H9 (cell line): Measurements from ENCODE around the gene PPP1R16B. TPM values are rescaled to one million over a fixed set of nuclear protein-coding genes. Genes with fewer than 3 reads are reported as not detected.
A peak's percentile ranks its signal among the peaks of the same experiment; 100 is the strongest.
"Not testable (repeated sequence)": the region's sequence is repeated elsewhere in the genome, so short reads cannot be mapped to it uniquely, and the experiment has no call there.

Experiments
- DNase-seq: peaks from one replicate; pipeline ENCODE4 v3.0.0-alpha.2; 2017
- H2AFZ ChIP-seq: one replicate; pipeline ENCODE4 v1.6.1; 2013; ENCODE audit warnings: mild to moderate bottlenecking, low read length, control low read depth, moderate library complexity
- H2AK5ac ChIP-seq: 2 replicates; pipeline ENCODE4 v1.6.1; 2013; ENCODE audit warnings: low read length, control low read depth, mixed read lengths; ENCODE audit not compliant: insufficient read length
- H2BK120ac ChIP-seq: one replicate; pipeline ENCODE4 v1.6.1; 2013; ENCODE audit warnings: low read depth, mild to moderate bottlenecking, low read length, control low read depth, inconsistent platforms; ENCODE audit not compliant: poor library complexity, severe bottlenecking
- H2BK12ac ChIP-seq: 2 replicates; pipeline ENCODE4 v1.6.1; 2013; ENCODE audit warnings: low read length, control low read depth, mixed read lengths, low read depth; ENCODE audit not compliant: insufficient read length
- H2BK15ac ChIP-seq: 2 replicates; pipeline ENCODE4 v1.6.1; 2013; ENCODE audit warnings: low read depth, low read length, control low read depth
- H2BK20ac ChIP-seq: one replicate; pipeline ENCODE4 v1.6.1; 2013; ENCODE audit warnings: low read depth, mild to moderate bottlenecking, low read length, control low read depth, inconsistent platforms; ENCODE audit not compliant: poor library complexity, severe bottlenecking
- H2BK5ac ChIP-seq: 2 replicates; pipeline ENCODE4 v1.6.1; 2013; ENCODE audit warnings: low read length, control low read depth, mixed read lengths; ENCODE audit not compliant: insufficient read length
- H3K14ac ChIP-seq: 2 replicates; pipeline ENCODE4 v1.6.1; 2013; ENCODE audit warnings: low read length, control low read depth; ENCODE audit not compliant: insufficient read depth
- H3K18ac ChIP-seq: 2 replicates; pipeline ENCODE4 v1.6.1; 2013; ENCODE audit warnings: low read depth, mild to moderate bottlenecking, mixed read lengths, low read length, control low read depth; ENCODE audit not compliant: insufficient read length
- H3K23ac ChIP-seq: 2 replicates; pipeline ENCODE4 v1.6.1; 2013; ENCODE audit warnings: low read length, control low read depth, mixed read lengths, low read depth; ENCODE audit not compliant: insufficient read length
- H3K23me2 ChIP-seq: 2 replicates; pipeline ENCODE4 v1.6.1; 2013; ENCODE audit warnings: low read depth, mild to moderate bottlenecking, mixed read lengths, low read length, control low read depth; ENCODE audit not compliant: insufficient read length, poor library complexity, severe bottlenecking
- H3K27ac ChIP-seq: 2 replicates; pipeline ENCODE4 v1.5.1; 2013; ENCODE audit warnings: low read length, control low read depth, mixed read lengths, low read depth; ENCODE audit not compliant: insufficient read length
- H3K27me3 ChIP-seq: 2 replicates; pipeline ENCODE4 v1.6.1; 2013; ENCODE audit warnings: low read length, control low read depth, inconsistent platforms; ENCODE audit not compliant: insufficient read depth
- H3K4ac ChIP-seq: 2 replicates; pipeline ENCODE4 v1.6.1; 2013; ENCODE audit warnings: low read depth, mild to moderate bottlenecking, control low read depth, inconsistent platforms, low read length, moderate library complexity
- H3K4me1 ChIP-seq: 2 replicates; pipeline ENCODE4 v1.6.1; 2013; ENCODE audit warnings: low read length, control low read depth, inconsistent platforms; ENCODE audit not compliant: insufficient read depth
- H3K4me2 ChIP-seq: 2 replicates; pipeline ENCODE4 v1.6.1; 2013; ENCODE audit warnings: low read length, control low read depth, mixed read lengths; ENCODE audit not compliant: insufficient read length, insufficient read depth
- H3K56ac ChIP-seq: 2 replicates; pipeline ENCODE4 v1.6.1; 2013; ENCODE audit warnings: low read depth, mild to moderate bottlenecking, mixed read lengths, low read length, control low read depth; ENCODE audit not compliant: insufficient read length
- H3K79me1 ChIP-seq: 2 replicates; pipeline ENCODE4 v1.6.1; 2013; ENCODE audit warnings: low read depth, mild to moderate bottlenecking, moderate library complexity, low read length, control low read depth, inconsistent platforms; ENCODE audit not compliant: insufficient read depth, poor library complexity, severe bottlenecking
- H3K79me2 ChIP-seq: 2 replicates; pipeline ENCODE4 v1.6.1; 2013; ENCODE audit warnings: low read length, control low read depth, inconsistent platforms; ENCODE audit not compliant: insufficient read depth
- H3K9ac ChIP-seq: 2 replicates; pipeline ENCODE4 v1.6.1; 2013; ENCODE audit warnings: low read length, control low read depth, mixed read lengths; ENCODE audit not compliant: insufficient read length; ENCODE audit errors: extremely low read depth
- H3K9me3 ChIP-seq: one replicate; pipeline ENCODE4 v1.6.1; 2013; ENCODE audit warnings: low read depth, low read length, inconsistent platforms; ENCODE audit not compliant: control insufficient read depth
- H3T11ph ChIP-seq: one replicate; pipeline ENCODE4 v1.6.1; 2013; ENCODE audit warnings: mild to moderate bottlenecking, low read length, control low read depth, inconsistent platforms
- H4K20me1 ChIP-seq: one replicate; pipeline ENCODE4 v1.6.1; 2013; ENCODE audit not compliant: control insufficient read depth, insufficient read length, insufficient read depth
- H4K5ac ChIP-seq: 2 replicates; pipeline ENCODE4 v1.6.1; 2013; ENCODE audit warnings: low read depth, mild to moderate bottlenecking, mixed read lengths, low read length, control low read depth; ENCODE audit not compliant: insufficient read length
- H4K8ac ChIP-seq: replicated peaks from 2 replicates; pipeline ENCODE4 v1.6.1; 2013; ENCODE audit warnings: low read length, control low read depth, mixed read lengths, low read depth; ENCODE audit not compliant: insufficient read length
- H4K91ac ChIP-seq: 2 replicates; pipeline ENCODE4 v1.6.1; 2013; ENCODE audit warnings: low read depth, mild to moderate bottlenecking, moderate library complexity, mixed read lengths, low read length, control low read depth; ENCODE audit not compliant: insufficient read length
- H3K27ac Mint-ChIP-seq, 3 experiments: 2 replicates in 2 of 3; 3 replicates in 1 of 3; pipeline ENCODE4 v1.8.0; 2020 to 2021; ENCODE audit warnings: mixed read lengths in 3 of 3, mild to moderate bottlenecking in 1 of 3, moderate library complexity in 1 of 3
- H3K27me3 Mint-ChIP-seq: 2 replicates; pipeline ENCODE4 v1.8.0; 2021; ENCODE audit warnings: low read depth, mild to moderate bottlenecking, moderate library complexity, mixed read lengths
- H3K36me3 Mint-ChIP-seq, 3 experiments: 2 replicates in 2 of 3; 3 replicates in 1 of 3; pipeline ENCODE4 v1.8.0; 2020 to 2021; ENCODE audit warnings: low read depth in 3 of 3, mixed read lengths in 3 of 3; ENCODE audit not compliant: insufficient read depth in 1 of 3
- H3K4me1 Mint-ChIP-seq, 2 experiments: 2 replicates each; pipeline ENCODE4 v1.8.0; 2020; ENCODE audit warnings: mixed read lengths in 2 of 2
- H3K4me3 Mint-ChIP-seq, 2 experiments: 2 replicates in 1 of 2; 3 replicates in 1 of 2; pipeline ENCODE4 v1.8.0; 2020 to 2021; ENCODE audit warnings: mild to moderate bottlenecking in 2 of 2, mixed read lengths in 2 of 2, moderate library complexity in 1 of 2
- H3K9me3 Mint-ChIP-seq, 2 experiments: 2 replicates in 1 of 2; 3 replicates in 1 of 2; pipeline ENCODE4 v1.8.0; 2020; ENCODE audit warnings: mild to moderate bottlenecking in 2 of 2, mixed read lengths in 2 of 2, moderate library complexity in 1 of 2
- CTCF ChIP-seq: fragments of 200-600 bp; sonication (generic); conservative IDR thresholded peaks from 3 replicates; pipeline ENCODE4 v1.8.0; 2021; ENCODE audit warnings: antibody characterized with exemption, mild to moderate bottlenecking
- WGBS: extraction: QIAGEN DNeasy Blood & Tissue Kit; methylation state at CpG from one replicate; pipeline ENCODE4 v1.1.7; 2013; ENCODE audit warnings: missing lambda C conversion rate, low lambda C conversion rate, mixed read lengths; ENCODE audit not compliant: insufficient read length; ENCODE audit errors: extremely low coverage; 5-methylcytosine and 5-hydroxymethylcytosine counted together
- total RNA-seq: library from RNA; stranded (reverse); gene quantifications from 2 replicates; pipeline ENCODE4 v1.2.1, GENCODE V29; 2021

PPP1R16B gene
- total RNA-seq, 1 experiment from 2014 or later = 8.2 TPM

- no peak overlapping the region for H2AK5ac ChIP-seq
- no peak overlapping the region for H2BK12ac ChIP-seq
- no peak overlapping the region for H4K91ac ChIP-seq
- Mint-ChIP-seq H3K27ac (no peak overlapping the region; a peak in 3 of 7 replicates), H3K4me3 (no peak overlapping the region; a peak in 1 of 5 replicates), H3K9me3 (no peaks in the 10 kb centered on the region), H3K27me3 (peaks cover 14% of the 10 kb centered on the region), H3K4me1 (peaks cover 17 to 19% of the 10 kb centered on the region in 2 experiments), H3K36me3 (peaks cover 0 to 4% (median 0%) of the 10 kb centered on the region in 3 experiments; a peak in 4 of 7 replicates)
- 0 out of 2 replicates have a peak overlapping the region, but pooled peaks have one; percentile 10 for H2BK15ac ChIP-seq
- no peaks in the 10 kb centered on the region for H4K20me1 ChIP-seq
- H3K4me2 ChIP-seq = no peak overlapping the region
- H3K79me2 ChIP-seq = no peaks in the 10 kb centered on the region
- no peak overlapping the region for H2AFZ ChIP-seq
- H3T11ph ChIP-seq = no peak overlapping the region
- no peaks in the 10 kb centered on the region for H3K27me3 ChIP-seq
- no peak overlapping the region for H2BK120ac ChIP-seq
- no peaks in the 10 kb centered on the region for H3K23me2 ChIP-seq
- TF ChIP-seq CTCF = no peak
- no peaks in the 10 kb centered on the region for H3K79me1 ChIP-seq
- WGBS = no CpG with 5 or more reads among the region's 4 CpGs
- no peak overlapping the region for H3K9ac ChIP-seq
- peaks cover 3% of the 10 kb centered on the region; the same call in 1 of the 2 replicates for H3K4me1 ChIP-seq
- no peak overlapping the region for H4K5ac ChIP-seq
- DNase-seq = no peak
- no peak overlapping the region for H3K56ac ChIP-seq
- no peak overlapping the region for H3K18ac ChIP-seq
- H2BK5ac ChIP-seq = no peak overlapping the region
- H3K4ac ChIP-seq = no peak overlapping the region
- no peak overlapping the region for H3K23ac ChIP-seq
- no peak overlapping the region for H2BK20ac ChIP-seq
- no peak overlapping the region for H3K14ac ChIP-seq
- no peak overlapping the region for H3K27ac ChIP-seq
- H3K9me3 ChIP-seq = no peaks in the 10 kb centered on the region
- no peak overlapping the region for H4K8ac ChIP-seq
Measured at GRCh38 chr20:38812709-38813573, 7.4 kb downstream of the PPP1R16B start.

DNA sequence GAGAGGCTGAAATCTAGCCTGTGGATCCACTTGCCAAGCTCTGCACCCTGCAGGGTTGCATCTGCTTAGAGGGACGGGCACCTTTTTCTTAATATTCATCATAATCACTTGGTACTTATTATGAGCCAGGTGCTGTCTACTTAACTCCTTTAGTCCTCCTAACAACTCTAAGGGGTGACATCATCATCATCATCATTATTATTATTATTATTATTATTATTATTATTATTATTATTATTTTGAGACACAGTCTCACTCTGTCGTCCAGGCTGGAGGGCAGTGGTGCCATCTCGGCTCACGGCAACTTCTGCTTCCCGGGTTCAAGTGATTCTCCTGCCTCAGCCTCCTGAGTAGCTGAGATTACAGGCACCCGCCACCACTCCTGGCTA is 8.1 kb downstream of the PPP1R16B start:
- not testable (repeated sequence) for H3K9ac ChIP-seq, H2BK12ac ChIP-seq, H3K18ac ChIP-seq, H2BK5ac ChIP-seq, H3K36me3 Mint-ChIP-seq, DNase-seq, H4K5ac ChIP-seq, H3K27ac Mint-ChIP-seq, H3K9me3 Mint-ChIP-seq, H3K79me1 ChIP-seq, H2BK120ac ChIP-seq, H3K4ac ChIP-seq, H3K23me2 ChIP-seq, H3K14ac ChIP-seq, H4K91ac ChIP-seq, H3K4me2 ChIP-seq, H3K9me3 ChIP-seq, H3T11ph ChIP-seq, H4K8ac ChIP-seq, H3K23ac ChIP-seq, H3K56ac ChIP-seq, H2AK5ac ChIP-seq, H3K4me3 Mint-ChIP-seq, H3K27me3 ChIP-seq, H2AFZ ChIP-seq, H3K4me1 ChIP-seq, H4K20me1 ChIP-seq, H3K27me3 Mint-ChIP-seq, H2BK20ac ChIP-seq, H3K79me2 ChIP-seq, H2BK15ac ChIP-seq, H3K27ac ChIP-seq
- H3K4me1 Mint-ChIP-seq = peaks cover 21 to 25% of the 10 kb centered on the region in 2 experiments
- WGBS = no CpG with 5 or more reads among the region's 6 CpGs
